GM12878 (cell line): ENCODE data around the gene TFB1M. TPM values are rescaled to one million over a fixed set of nuclear protein-coding genes. Genes with fewer than 3 reads are reported as not detected.

Experiments used
- ATAC-seq: fragments of 200-7000 bp; cut with Tn5 transposase; 3 replicates; pipeline ENCODE4 v1.9.1; 2020; ENCODE audit warnings: mild to moderate bottlenecking, moderate library complexity
- BruUV-seq: library from RNA; stranded (reverse); fragments of 400-500 nt; replicated peaks from 2 replicates; lab custom pipeline; 2021; lab: Mats Ljungman, UMichigan
- CTCF ChIA-PET: fragments of 300-600 bp; sonication (Branson Sonifier 250); formaldehyde crosslinking; extraction: SDS; loops from one replicate; lab custom pipeline; 2021; ENCODE audit warnings: inconsistent platforms; lab: Yijun Ruan, JAX
- POLR2A ChIA-PET: fragments of 350-600 bp; formaldehyde crosslinking; extraction: SDS; loops from one replicate; lab custom pipeline; 2021; ENCODE audit warnings: inconsistent platforms; lab: Charles Lee
- RAD21 ChIA-PET: fragments of 300-600 bp; sonication (Branson Sonifier 250); formaldehyde crosslinking; loops from one replicate; lab custom pipeline; 2023; ENCODE audit warnings: antibody characterized with exemption; ENCODE audit not compliant: unreplicated experiment; lab: Charles Lee
- SMC1A ChIA-PET: fragments of 300-600 bp; sonication (Branson Sonifier 250); formaldehyde crosslinking; loops from one replicate; lab custom pipeline; 2023; ENCODE audit not compliant: unreplicated experiment, uncharacterized antibody; lab: Charles Lee
- DNase-seq: peaks from one replicate; pipeline ENCODE4 v3.0.0-alpha.2; 2011; ENCODE audit warnings: low read depth, low spot score
- FAIRE-seq: peaks from 3 replicates; lab custom pipeline; 2011; peaks lifted over from hg19 to GRCh38; lab: Jason Lieb, UNC
- H2AFZ ChIP-seq: 2 replicates; pipeline ENCODE4 v1.6.0; 2011; ENCODE audit warnings: low read depth, low read length, control low read depth; ENCODE audit not compliant: control insufficient read depth
- H3K27ac ChIP-seq: 2 replicates; pipeline ENCODE4 v1.5.1; 2011; ENCODE audit warnings: control low read depth; ENCODE audit not compliant: control insufficient read depth, insufficient read depth
- H3K27me3 ChIP-seq, 2 experiments: replicated peaks in 1 of 2; 2 replicates each; pipeline versions ENCODE4 v1.6.0 to v1.6.1; 2011; ENCODE audit warnings: low read length in 1 of 2; ENCODE audit not compliant: control insufficient read depth in 2 of 2, insufficient read depth in 2 of 2
- H3K36me3 ChIP-seq, 2 experiments: 2 replicates each; pipeline ENCODE4 v1.5.1; 2011; ENCODE audit warnings: low read length in 1 of 2; ENCODE audit not compliant: control insufficient read depth in 2 of 2, insufficient read depth in 2 of 2
- H3K4me1 ChIP-seq: 2 replicates; pipeline ENCODE4 v1.6.1; 2011; ENCODE audit warnings: mild to moderate bottlenecking, low read length, moderate library complexity, mixed read lengths; ENCODE audit not compliant: control insufficient read depth, insufficient read depth
- H3K4me2 ChIP-seq: 2 replicates; pipeline ENCODE4 v1.6.0; 2011; ENCODE audit warnings: control low read depth; ENCODE audit not compliant: control insufficient read depth, insufficient read depth
- H3K4me3 ChIP-seq: fragments of 200-600 bp; sonication (generic); 2 replicates; pipeline ENCODE4 v1.5.1; 2016
- H3K79me2 ChIP-seq: 2 replicates; pipeline ENCODE4 v1.6.0; 2011; ENCODE audit warnings: low read length; ENCODE audit not compliant: control insufficient read depth, insufficient read depth
- H3K9ac ChIP-seq: 2 replicates; pipeline ENCODE4 v1.8.0; 2011; ENCODE audit warnings: low read length, control low read depth, mixed read lengths; ENCODE audit not compliant: control insufficient read depth, insufficient read depth
- H3K9me3 ChIP-seq: replicated peaks from 3 replicates; pipeline ENCODE4 v1.5.1; 2011; ENCODE audit warnings: mild to moderate bottlenecking, low read length; ENCODE audit not compliant: control insufficient read depth, insufficient read depth
- H4K20me1 ChIP-seq: 2 replicates; pipeline ENCODE4 v1.6.0; 2011; ENCODE audit not compliant: control insufficient read depth, insufficient read depth
- PAX5 ChIP-seq: IDR thresholded peaks from 2 replicates; pipeline ENCODE4 v1.6.1; 2011; ENCODE audit warnings: low read depth, low read length, borderline replicate concordance
- RB1 ChIP-seq: fragments of 450-650 bp; formaldehyde crosslinking; IDR thresholded peaks from 2 replicates; pipeline ENCODE4 v1.6.1; 2017; ENCODE audit warnings: mild to moderate bottlenecking, borderline replicate concordance
- SIN3A ChIP-seq: IDR thresholded peaks from 2 replicates; pipeline ENCODE4 v1.6.1; 2012; ENCODE audit warnings: low read depth, low read length, improper control_type of control experiment
- SMAD5 ChIP-seq: IDR thresholded peaks from 2 replicates; pipeline ENCODE4 v1.6.1; 2016; ENCODE audit warnings: antibody characterized with exemption, low read depth
- ZBTB4 ChIP-seq: fragments of 450-650 bp; formaldehyde crosslinking; IDR thresholded peaks from 2 replicates; pipeline ENCODE4 v1.4.0; 2022; ENCODE audit warnings: mild to moderate bottlenecking, moderate library complexity
- whole genome bisulfite sequencing: methylation state at CpG from one replicate; pipeline ENCODE4 v1.1.6; 2016; ENCODE audit warnings: low lambda C conversion rate; ENCODE audit not compliant: insufficient replicate concordance, insufficient coverage; ENCODE audit errors: missing lambda C conversion rate; 5-methylcytosine and 5-hydroxymethylcytosine counted together
- in situ Hi-C: fragments of 300-500 bp; cut with MboI; formaldehyde crosslinking; loops from 9 replicates; pipeline ENCODE4 v1.14.3; 2018; ENCODE audit warnings: mixed read lengths
- intact Hi-C: fragments of 100-400 bp; cut with micrococcal nuclease; formaldehyde crosslinking; loops from one replicate; pipeline ENCODE4 v1.14.2; 2022; ENCODE audit not compliant: unreplicated experiment
- polyA plus RNA-seq, 11 experiments: library from polyadenylated mRNA; depleted of rRNA in 4 of 11; unstranded in 6 of 11; stranded (reverse) in 5 of 11; fragments of >200 nt; fragmentation: Nextera tagmentation in 4 of 11; fragmentation: Illumina TruSeq in 1 of 11; extraction: Ambion mirVana in 4 of 11; extraction: Trizol in 1 of 11; gene quantifications; 1 replicate in 1 of 11; 2 replicates in 10 of 11; pipeline versions ENCODE4 v1.2.1 to v1.2.3, GENCODE V29; 2011 to 2016; ENCODE audit warnings: inconsistent platforms in 2 of 11, missing spikeins in 2 of 11, low read depth in 1 of 11
- total RNA-seq, 4 experiments: library from RNA; depleted of rRNA in 3 of 4; stranded (reverse); fragments of >200 nt in 3 of 4; fragmentation: Illumina TruSeq in 1 of 4; extraction: Trizol in 1 of 4; gene quantifications; 2 replicates each; pipeline versions ENCODE4 v1.2.1 to v1.2.3, GENCODE V29; 2013 to 2021

Gene TFB1M
- total and polyA plus RNA-seq, 10 of the 15 experiments (the other 5 are each of a cell fraction or from before 2014, with no cell fraction given), result 29.9 to 117 (median 41.3) TPM

- RAD21 ChIA-PET, result interaction anchor here (0.9 to 3.8 kb wide), 12 partner anchors 12 to 1223 kb away, joined by 3 to 31 read pairs (median 4); no protein-coding TSS in a partner anchor
- Histone ChIP-seq H3K4me3 (no peak overlapping the region), H3K27me3 (no peaks in the 10 kb centered on the region), H3K79me2 (no peaks in the 10 kb centered on the region), H3K4me1 (peaks cover 3% of the 10 kb centered on the region), H3K9me3 (no peaks in the 10 kb centered on the region; the same call in 2 of the 3 replicates), H4K20me1 (no peaks in the 10 kb centered on the region), H3K27ac (no peak overlapping the region), H2AFZ (no peak overlapping the region; the same call in 1 of the 2 replicates), H3K36me3 (no peaks in the 10 kb centered on the region), H3K4me2 (no peak overlapping the region), H3K9ac (no peak overlapping the region)
- no peak for DNase-seq
- no peak for FAIRE-seq
- no TSS peak for BruUV-seq
- POLR2A ChIA-PET, result interaction anchor here (0.7 kb wide), 1 partner anchor 12 kb away, joined by 4 read pairs; no protein-coding TSS in a partner anchor
- in situ Hi-C loops (loop anchor here (5.0 to 10.0 kb wide), 3 partner anchors 204 to 1237 kb away; no protein-coding TSS in a partner anchor), intact Hi-C loops (loop anchor here (5.0 to 10.0 kb wide), 5 partner anchors 89 to 1949 kb away; no protein-coding TSS in a partner anchor)
- CTCF ChIA-PET, result interaction anchor here (0.6 to 6.3 kb wide), 24 partner anchors 11 to 1237 kb away, joined by 3 to 51 read pairs (median 4); no protein-coding TSS in a partner anchor
- SMC1A ChIA-PET, result interaction anchor here (0.9 to 8.0 kb wide), 21 partner anchors 8 to 438 kb away, joined by 3 to 66 read pairs (median 6); partner anchors contain the start of gene TFB1M
- TF ChIP-seq PAX5 (no peak), RB1 (no peak), SIN3A (no peak), SMAD5 (no peak), ZBTB4 (CRISPR knock-in tag) (no peak)
- 91% methylated on average over 6 of the region's 6 CpGs for WGBS
- ATAC-seq, result no peak
Observed at GRCh38 chr6:155328074-155328538, 13.8 kb upstream of the TFB1M start.
